ENCODE results near the gene C6.

GRCh38 chr5:41213340-41213739 lies at the start of gene C6:
- no peak for TF ChIP-seq EP300 (IDR thresholded peaks at IDR 0.05)
- no peak for TF ChIP-seq CTCF (IDR thresholded peaks at IDR 0.05)
- TF ChIP-seq POLR2A (IDR thresholded peaks at IDR 0.05): no peak

Data from sigmoid colon (tissue), 4 donors.